Measurements from ENCODE around the gene TGM1.

GRCh38 chr14:24238123-24238522 lies 24.9 kb downstream of the TGM1 start:
- no peak for TF ChIP-seq CTCF (IDR thresholded peaks at IDR 0.05)
- TF ChIP-seq POLR2A (IDR thresholded peaks at IDR 0.05): no peak

Measured in right lobe of liver (tissue), 4 donors.